C4-2B (cell line): Measurements from ENCODE around the gene MRPS10.
"Not testable (repeated sequence)": the region's sequence is repeated elsewhere in the genome, so short reads cannot be mapped to it uniquely, and the experiment has no call there.

Experiments used
- H3K27ac ChIP-seq: fragments of 450-650 bp; 2 replicates; pipeline ENCODE4 v1.5.1; 2017
- ZFX ChIP-seq: fragments of 450-650 bp; IDR thresholded peaks from 2 replicates; pipeline ENCODE4 v1.6.1; 2017
- TF ChIP-seq, protein P1 (sequence below): fragments of 450-650 bp; conservative IDR thresholded peaks from 2 replicates; pipeline ENCODE4 v1.5.1; 2017; ENCODE audit warnings: mild to moderate bottlenecking

The MRPS10 gene

DNA sequence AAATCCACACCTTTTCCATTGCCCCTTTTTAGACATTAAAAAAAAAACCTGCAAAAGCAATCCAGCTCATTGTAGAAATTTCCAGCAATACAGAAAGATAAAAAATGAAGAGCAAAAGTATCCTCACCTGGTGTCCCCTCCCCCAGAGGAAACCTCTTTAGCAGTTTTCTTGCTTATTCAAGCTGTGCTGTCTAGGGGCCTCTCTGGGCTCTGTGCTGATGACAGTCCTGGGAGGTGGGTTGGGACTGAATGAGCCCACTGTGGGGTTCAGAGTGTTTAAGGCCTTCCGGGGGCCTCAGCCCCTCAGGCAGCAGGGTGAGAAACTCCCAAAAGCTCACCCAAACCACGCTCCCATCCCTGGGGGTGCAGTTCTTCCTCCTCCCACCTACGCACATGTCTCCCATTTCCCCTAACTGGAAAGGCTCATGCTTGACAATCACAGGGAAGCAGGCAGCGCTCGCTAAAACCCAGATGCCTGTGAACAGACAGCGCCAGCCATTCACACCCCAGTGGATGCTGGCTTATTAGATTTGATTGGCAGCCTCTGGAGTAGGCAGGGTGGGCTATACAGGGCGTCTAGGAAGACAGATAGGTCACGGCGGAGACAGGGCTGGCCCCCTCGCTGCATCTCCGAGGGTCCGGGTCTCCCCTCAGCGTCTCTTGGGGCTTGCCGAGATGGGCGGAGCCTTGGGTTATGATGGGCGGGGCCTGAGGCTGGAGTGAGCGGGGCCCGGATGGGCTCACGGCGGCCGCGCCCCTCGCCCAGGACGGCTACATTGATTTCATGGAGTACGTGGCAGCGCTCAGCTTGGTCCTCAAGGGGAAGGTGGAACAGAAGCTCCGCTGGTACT, 39.9 kb downstream of the MRPS10 start:
- TF ChIP-seq ZFX: no peak
- TF ChIP-seq, protein P1, sequence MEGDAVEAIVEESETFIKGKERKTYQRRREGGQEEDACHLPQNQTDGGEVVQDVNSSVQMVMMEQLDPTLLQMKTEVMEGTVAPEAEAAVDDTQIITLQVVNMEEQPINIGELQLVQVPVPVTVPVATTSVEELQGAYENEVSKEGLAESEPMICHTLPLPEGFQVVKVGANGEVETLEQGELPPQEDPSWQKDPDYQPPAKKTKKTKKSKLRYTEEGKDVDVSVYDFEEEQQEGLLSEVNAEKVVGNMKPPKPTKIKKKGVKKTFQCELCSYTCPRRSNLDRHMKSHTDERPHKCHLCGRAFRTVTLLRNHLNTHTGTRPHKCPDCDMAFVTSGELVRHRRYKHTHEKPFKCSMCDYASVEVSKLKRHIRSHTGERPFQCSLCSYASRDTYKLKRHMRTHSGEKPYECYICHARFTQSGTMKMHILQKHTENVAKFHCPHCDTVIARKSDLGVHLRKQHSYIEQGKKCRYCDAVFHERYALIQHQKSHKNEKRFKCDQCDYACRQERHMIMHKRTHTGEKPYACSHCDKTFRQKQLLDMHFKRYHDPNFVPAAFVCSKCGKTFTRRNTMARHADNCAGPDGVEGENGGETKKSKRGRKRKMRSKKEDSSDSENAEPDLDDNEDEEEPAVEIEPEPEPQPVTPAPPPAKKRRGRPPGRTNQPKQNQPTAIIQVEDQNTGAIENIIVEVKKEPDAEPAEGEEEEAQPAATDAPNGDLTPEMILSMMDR: no peak
- no peak overlapping the region for H3K27ac ChIP-seq

DNA sequence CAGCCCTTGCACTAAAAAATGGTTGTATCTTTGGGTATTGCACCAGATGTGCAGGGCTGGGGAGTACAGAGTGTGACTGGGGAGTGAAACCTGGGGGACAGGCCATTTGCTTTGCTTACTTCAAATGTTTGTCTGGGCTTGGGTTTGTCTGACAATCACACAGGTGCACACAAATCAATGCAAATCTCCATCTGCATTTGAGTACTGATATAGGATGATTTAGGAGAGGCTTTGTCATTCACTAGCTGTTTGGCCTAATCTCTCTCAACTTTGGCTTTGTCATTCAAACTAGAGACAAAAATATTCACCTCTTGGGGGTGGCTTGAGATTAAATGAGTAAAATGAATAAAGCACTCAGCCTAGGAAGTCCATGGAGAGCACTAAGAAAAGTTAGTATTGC, 40.7 kb downstream of the MRPS10 start:
- no peak for TF ChIP-seq ZFX
- TF ChIP-seq, protein P1: no peak

DNA sequence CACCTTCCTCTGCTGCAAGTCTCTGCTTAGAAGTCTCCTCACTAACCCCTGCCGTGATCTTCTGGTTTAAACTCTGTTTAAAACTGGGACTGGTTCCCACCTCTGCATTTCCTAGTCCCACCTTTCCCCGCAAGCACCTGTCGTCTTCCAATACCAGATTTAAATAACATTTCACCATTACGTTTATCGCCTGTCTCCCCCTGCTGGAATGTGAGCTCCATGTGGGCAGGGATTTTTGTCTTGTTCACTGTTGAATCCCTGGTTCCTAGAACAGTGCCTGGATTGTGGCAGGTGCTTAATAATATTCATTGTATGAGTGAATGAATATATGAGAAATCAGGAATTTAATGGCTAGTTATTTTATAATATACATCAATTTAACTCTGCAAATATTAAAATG, 41.8 kb downstream of the MRPS10 start:
- no peak overlapping the region for H3K27ac ChIP-seq
- TF ChIP-seq ZFX: no peak
- TF ChIP-seq, protein P1: no peak

More for the DNA sequence above, 40.7 kb downstream of the MRPS10 start:
- no peak overlapping the region for H3K27ac ChIP-seq

DNA sequence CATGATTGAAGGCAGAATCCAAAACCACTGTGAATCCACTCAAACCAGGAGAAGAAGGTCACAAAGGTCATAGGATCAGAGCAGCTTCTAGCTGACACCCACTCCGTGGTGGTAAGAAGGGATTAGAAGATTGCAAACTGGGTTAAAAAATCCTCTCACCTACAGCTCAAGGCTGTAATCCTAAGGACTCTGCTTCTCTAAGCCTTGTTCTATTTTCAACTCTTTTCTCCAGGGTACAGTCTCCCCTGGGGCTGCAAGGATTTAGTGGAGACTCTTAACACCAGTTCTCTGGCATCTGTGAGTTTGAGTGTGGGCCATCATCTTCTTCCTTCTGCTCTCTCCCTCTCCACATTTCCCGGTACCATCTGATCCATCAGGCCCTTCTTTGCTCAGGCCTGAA, 44.6 kb downstream of the MRPS10 start, which contains the start of gene GUCA1A:
Gene GUCA1A, plus strand, starts transcription at position 264 of the 400 bp plus-strand sequence. CDS start 250 bp downstream, outside the sequence.
- TF ChIP-seq ZFX: no peak
- TF ChIP-seq, protein P1: no peak
- no peak within 1 kb of the TSS for H3K27ac ChIP-seq

DNA sequence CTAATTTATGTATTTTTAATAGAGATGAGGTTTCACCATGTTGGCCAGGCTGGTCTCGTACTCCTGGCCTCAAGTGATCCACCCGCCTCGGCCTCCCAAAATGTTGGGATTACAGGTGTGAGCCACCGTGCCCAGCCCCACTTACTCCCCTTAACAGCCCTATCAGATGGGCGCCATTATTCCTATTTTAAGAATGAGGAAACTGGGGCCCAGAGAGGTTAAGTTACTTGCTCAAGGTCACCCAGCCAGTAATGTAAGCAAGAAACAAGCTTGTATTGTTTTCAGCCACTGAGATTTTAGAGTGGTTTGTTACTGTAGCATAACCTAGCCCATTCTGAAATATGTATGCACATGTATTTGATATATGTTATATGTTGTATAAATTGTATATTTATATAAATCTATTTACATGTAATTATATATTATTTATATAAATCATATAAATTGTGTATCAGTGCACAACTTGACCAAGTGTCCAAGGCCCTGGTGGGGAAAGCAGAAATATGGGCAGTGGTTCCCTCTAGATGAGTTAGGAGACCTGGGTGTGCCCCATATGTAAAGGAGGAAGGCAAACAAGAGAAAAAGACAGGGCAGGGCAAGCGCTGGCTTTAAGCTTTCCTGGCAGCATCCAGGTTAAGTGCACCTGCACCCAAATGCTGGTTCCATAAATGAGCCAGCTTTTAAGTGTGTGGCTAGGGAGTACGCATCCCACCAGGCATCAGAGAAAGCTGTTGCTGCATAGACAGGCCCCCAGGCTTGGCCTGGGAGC, 45.7 kb downstream of the MRPS10 start:
- TF ChIP-seq, protein P1: no peak
- TF ChIP-seq ZFX: no peak

DNA sequence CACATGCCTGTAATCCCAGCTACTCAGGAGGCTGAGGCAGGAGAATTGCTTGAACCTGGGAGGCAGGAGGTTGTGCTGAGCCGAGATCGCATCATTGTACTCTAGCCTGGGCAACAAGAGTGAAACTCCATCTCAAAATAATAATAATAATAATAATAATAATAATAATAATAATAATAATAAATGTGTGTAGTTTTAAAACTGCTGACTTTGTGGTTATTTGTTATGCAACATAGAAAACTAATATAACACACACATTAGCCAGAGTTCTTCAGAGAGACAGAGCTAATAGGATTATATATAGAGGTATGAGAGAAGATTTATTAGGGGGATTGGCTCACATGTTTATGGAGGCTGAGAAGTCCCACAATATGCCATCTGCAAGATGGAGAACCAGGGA, 47.9 kb downstream of the MRPS10 start:
- H3K27ac ChIP-seq: not testable (repeated sequence)

More for the DNA sequence above, 45.7 kb downstream of the MRPS10 start:
- no peak overlapping the region for H3K27ac ChIP-seq

DNA sequence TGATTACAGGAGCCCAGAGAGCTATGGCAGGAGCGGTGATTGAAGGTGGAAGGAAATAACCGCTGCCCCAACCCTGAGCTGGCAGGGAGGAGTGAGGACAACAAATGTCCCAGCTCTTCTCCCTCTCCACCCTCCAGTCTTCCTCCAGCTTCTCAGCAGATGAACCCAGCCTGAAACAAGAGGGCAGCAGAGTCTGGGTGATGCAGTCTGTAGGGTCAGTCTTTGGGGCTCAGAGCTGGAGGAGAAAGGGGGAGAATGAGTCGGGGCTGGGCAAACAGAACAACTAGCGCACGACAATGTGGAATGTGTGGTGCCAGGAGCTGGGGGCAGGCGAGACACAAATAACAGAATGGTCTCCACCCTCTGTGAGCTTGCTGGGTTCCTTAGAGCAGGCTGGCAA, 49.0 kb downstream of the MRPS10 start:
- no peak for TF ChIP-seq ZFX
- TF ChIP-seq, protein P1: no peak
- no peak overlapping the region for H3K27ac ChIP-seq
